OCI-LY1 (cell line): ENCODE results near the gene SMIM9.

Experiments used
- EZH2 ChIP-seq: fragments of 200-600 bp; sonication (generic), shearing (Covaris generic); IDR thresholded peaks from 2 replicates; pipeline ENCODE4 v1.8.0; 2017; ENCODE audit warnings: borderline replicate concordance, mixed run types, mild to moderate bottlenecking, antibody characterized with exemption, low read length, moderate library complexity, mixed read lengths
- TF ChIP-seq, protein P1 (sequence below): fragments of 200-600 bp; sonication (generic), shearing (Covaris generic); IDR thresholded peaks from 2 replicates; pipeline ENCODE4 v1.5.1; 2017; ENCODE audit warnings: mild to moderate bottlenecking, antibody characterized with exemption, low read length, moderate library complexity, mixed read lengths

DNA sequence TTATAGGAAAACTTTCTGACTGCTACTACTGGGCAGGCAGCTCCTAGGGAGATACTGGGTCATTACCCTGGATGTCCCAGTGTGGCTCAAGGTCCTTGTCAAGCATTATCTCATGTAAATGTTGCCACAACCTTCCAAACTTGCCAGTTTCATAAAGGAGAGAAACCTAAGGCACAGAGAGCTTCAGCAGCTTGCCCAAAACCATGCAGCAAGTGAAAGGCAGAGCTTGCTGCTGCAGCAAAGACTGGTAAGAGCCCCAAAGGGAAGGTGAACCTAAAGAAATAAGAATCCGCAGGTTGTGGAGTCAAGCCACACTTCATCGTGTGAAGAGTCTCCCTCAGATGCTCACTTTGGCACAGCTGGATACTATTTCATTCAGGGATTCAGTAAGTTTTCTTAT is 31.5 kb downstream of the SMIM9 start:
- TF ChIP-seq, protein P1, sequence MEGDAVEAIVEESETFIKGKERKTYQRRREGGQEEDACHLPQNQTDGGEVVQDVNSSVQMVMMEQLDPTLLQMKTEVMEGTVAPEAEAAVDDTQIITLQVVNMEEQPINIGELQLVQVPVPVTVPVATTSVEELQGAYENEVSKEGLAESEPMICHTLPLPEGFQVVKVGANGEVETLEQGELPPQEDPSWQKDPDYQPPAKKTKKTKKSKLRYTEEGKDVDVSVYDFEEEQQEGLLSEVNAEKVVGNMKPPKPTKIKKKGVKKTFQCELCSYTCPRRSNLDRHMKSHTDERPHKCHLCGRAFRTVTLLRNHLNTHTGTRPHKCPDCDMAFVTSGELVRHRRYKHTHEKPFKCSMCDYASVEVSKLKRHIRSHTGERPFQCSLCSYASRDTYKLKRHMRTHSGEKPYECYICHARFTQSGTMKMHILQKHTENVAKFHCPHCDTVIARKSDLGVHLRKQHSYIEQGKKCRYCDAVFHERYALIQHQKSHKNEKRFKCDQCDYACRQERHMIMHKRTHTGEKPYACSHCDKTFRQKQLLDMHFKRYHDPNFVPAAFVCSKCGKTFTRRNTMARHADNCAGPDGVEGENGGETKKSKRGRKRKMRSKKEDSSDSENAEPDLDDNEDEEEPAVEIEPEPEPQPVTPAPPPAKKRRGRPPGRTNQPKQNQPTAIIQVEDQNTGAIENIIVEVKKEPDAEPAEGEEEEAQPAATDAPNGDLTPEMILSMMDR: no peak
- no peak for TF ChIP-seq EZH2
